ENCODE measurements around the gene CA14.

GRCh38 chr1:150288822-150289221 is 31.2 kb downstream of the CA14 start:
- TF ChIP-seq POLR2AphosphoS5 (IDR thresholded peaks at IDR 0.05) (no peak), CTCF (IDR thresholded peaks at IDR 0.05) (no peak)

Measured in upper lobe of left lung (tissue), 4 donors.